Activated CD4-positive, alpha-beta memory T cell treated with anti-CD3 and anti-CD28 coated beads, Interleukin-2, amount 10 ng/mL, durations not matched to agents 7 days and 5 days (primary cell): Measurements from ENCODE around the gene GTF3C6. TPM values are rescaled to one million over a fixed set of nuclear protein-coding genes. Genes with fewer than 3 reads are reported as not detected.
A peak's percentile ranks its signal among the peaks of the same experiment; 100 is the strongest.

Source experiments
- CTCF ChIA-PET: fragments of 350-600 bp; sonication (Branson Sonifier 250); formaldehyde crosslinking; loops from one replicate; lab custom pipeline; 2021; ENCODE audit warnings: antibody characterized with exemption, inconsistent platforms; lab: Charles Lee
- POLR2A ChIA-PET: fragments of 350-600 bp; sonication (Branson Sonifier 250); formaldehyde crosslinking; loops from one replicate; lab custom pipeline; 2021; ENCODE audit warnings: antibody characterized with exemption; lab: Charles Lee
- DNase-seq: peaks from one replicate; pipeline ENCODE4 v3.0.0-alpha.2; 2020
- H3K27ac Mint-ChIP-seq: one replicate; pipeline ENCODE4 v1.8.0; 2021; ENCODE audit warnings: mild to moderate bottlenecking, mixed read lengths
- H3K27me3 Mint-ChIP-seq: one replicate; pipeline ENCODE4 v1.8.0; 2021; ENCODE audit warnings: mixed read lengths
- H3K36me3 Mint-ChIP-seq: one replicate; pipeline ENCODE4 v1.8.0; 2021; ENCODE audit warnings: low read depth, mixed read lengths
- H3K4me1 Mint-ChIP-seq: one replicate; pipeline ENCODE4 v1.8.0; 2021; ENCODE audit warnings: mixed read lengths
- H3K4me3 Mint-ChIP-seq: one replicate; pipeline ENCODE4 v1.8.0; 2021; ENCODE audit warnings: mild to moderate bottlenecking, mixed read lengths
- H3K9me3 Mint-ChIP-seq: one replicate; pipeline ENCODE4 v1.8.0; 2021; ENCODE audit warnings: mixed read lengths
- total RNA-seq, 2 experiments: library from RNA; stranded (reverse); gene quantifications; one replicate each; pipeline ENCODE4 v1.2.3, GENCODE V29; 2021

Gene GTF3C6, protein sequence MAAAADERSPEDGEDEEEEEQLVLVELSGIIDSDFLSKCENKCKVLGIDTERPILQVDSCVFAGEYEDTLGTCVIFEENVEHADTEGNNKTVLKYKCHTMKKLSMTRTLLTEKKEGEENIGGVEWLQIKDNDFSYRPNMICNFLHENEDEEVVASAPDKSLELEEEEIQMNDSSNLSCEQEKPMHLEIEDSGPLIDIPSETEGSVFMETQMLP
- total RNA-seq = 10 to 100 TPM; 83.2 to 93.3 TPM

DNA sequence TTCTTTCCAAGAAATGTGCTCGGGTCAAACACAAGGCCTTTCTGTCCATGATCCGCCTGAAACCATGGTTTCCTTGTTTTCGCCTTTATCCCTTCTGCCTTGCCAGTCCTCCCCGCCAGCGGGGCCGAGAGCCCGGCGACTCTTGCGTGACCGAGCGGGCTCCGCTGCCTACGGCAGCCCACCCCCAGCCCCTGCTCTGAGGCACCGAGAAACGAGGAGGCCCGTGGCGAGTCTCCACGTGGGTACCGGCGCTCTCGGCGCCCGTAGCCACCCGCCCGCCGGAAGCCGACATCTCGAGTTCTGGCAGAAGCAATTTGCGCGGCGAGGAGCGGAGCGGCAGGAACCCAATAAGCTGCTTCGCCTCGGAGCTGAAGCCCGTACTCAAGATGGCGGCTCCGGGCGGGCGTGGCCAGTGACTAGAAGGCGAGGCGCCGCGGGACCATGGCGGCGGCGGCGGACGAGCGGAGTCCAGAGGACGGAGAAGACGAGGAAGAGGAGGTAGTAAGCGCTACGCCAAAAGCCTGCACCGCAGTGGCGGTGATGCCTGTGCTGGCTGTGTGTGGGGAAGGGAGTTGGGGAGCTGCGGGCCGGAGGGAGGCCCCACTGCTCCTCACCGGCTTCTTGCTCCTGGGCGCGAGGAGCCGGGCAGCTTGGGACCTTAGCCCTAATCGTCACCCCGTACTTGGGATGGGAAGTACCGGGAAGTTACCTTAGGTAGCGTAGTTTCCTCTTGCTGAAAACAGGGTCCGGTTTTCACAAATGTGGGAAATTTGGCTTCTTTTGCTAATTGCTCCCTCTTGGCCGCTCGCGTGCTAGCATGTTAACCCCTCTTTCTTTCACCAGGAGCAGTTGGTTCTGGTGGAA lies at the start of gene GTF3C6:
GTF3C6 (plus strand) TSS at position 378 of the 864 bp plus-strand sequence; CDS start at position 442, 64 bp downstream.
- POLR2A ChIA-PET = interaction anchor here (0.7 to 4.9 kb wide), 26 partner anchors 10 to 647 kb away, joined by 3 to 127 read pairs (median 3); partner anchors contain the start of genes AMD1, CDK19, RPF2 and TRAF3IP2
- H3K4me3 Mint-ChIP-seq = peak within 1 kb of the TSS; percentile 95
- CTCF ChIA-PET = interaction anchor here (0.6 to 3.2 kb wide), 14 partner anchors 9 to 276 kb away, joined by 3 to 19 read pairs (median 6); partner anchors contain the start of genes AMD1, CDK19 and RPF2
- H3K27ac Mint-ChIP-seq = peak within 1 kb of the TSS; percentile 95
- no peaks in the 10 kb centered on the region for H3K27me3 Mint-ChIP-seq
- H3K4me1 Mint-ChIP-seq = peaks cover 19% of the 10 kb centered on the region
- no peaks in the 10 kb centered on the region for H3K9me3 Mint-ChIP-seq
- peaks cover 36% of the 10 kb centered on the region for H3K36me3 Mint-ChIP-seq
- peak; percentile 95 for DNase-seq

DNA sequence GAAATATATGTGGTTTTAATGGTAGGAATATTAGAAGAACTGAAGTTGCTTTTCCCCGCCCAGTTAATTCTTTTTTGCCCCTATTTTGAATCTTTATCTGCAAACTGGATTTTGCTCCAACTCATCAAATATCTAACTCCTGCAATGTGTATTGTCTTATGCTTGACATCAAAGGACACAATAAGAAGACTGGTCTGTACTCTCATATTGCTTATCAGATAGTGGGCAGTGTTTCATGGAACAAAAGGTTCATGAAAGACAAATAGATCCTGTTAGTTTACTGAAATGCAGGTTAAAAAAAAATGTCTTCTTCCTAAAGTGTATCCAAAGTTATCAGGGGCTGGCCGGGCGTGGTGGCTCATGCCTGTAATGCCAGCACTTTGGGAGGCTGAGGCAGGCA lies 27.7 kb upstream of the GTF3C6 start:
- POLR2A ChIA-PET = interaction anchor here (2.1 kb wide), 1 partner anchor 56 kb away, joined by 7 read pairs; the partner anchor contains the start of gene AMD1

DNA sequence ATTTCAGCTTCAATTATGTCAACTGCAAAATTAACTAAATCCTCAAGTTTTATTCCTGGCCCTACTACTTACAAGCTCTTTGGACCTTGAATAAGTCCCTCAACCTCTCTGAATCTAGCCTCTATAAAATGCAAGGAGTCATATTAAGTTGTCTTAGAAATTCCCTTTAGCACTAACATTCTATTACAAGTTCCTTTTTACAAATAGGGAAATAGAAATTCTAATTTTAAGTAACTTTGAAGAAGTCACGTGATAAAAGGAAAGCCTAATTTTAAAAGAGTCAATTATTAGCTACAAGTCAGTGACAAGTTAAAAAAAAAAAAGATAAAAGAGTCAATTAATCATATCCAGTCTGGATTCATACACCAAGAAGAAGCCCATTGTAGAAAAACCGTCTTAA lies 24.6 kb upstream of the GTF3C6 start:
- Mint-ChIP-seq H3K36me3 (no peaks in the 10 kb centered on the region), H3K27me3 (no peaks in the 10 kb centered on the region), H3K4me3 (no peak overlapping the region), H3K4me1 (peaks cover 14% of the 10 kb centered on the region), H3K9me3 (no peaks in the 10 kb centered on the region), H3K27ac (no peak overlapping the region)
- ChIA-PET POLR2A (interaction anchor here (0.9 kb wide), 1 partner anchor 10 kb away, joined by 3 read pairs; no protein-coding TSS in a partner anchor), CTCF (interaction anchor here (1.1 kb wide), 1 partner anchor 251 kb away, joined by 3 read pairs; no protein-coding TSS in a partner anchor)
- DNase-seq = no peak

More for the DNA sequence above, 27.7 kb upstream of the GTF3C6 start:
- Mint-ChIP-seq H3K9me3 (no peaks in the 10 kb centered on the region), H3K27ac (no peak overlapping the region), H3K36me3 (no peaks in the 10 kb centered on the region), H3K4me3 (no peak overlapping the region), H3K4me1 (peaks cover 14% of the 10 kb centered on the region), H3K27me3 (no peaks in the 10 kb centered on the region)
- CTCF ChIA-PET = no interaction called here
- no peak for DNase-seq

DNA sequence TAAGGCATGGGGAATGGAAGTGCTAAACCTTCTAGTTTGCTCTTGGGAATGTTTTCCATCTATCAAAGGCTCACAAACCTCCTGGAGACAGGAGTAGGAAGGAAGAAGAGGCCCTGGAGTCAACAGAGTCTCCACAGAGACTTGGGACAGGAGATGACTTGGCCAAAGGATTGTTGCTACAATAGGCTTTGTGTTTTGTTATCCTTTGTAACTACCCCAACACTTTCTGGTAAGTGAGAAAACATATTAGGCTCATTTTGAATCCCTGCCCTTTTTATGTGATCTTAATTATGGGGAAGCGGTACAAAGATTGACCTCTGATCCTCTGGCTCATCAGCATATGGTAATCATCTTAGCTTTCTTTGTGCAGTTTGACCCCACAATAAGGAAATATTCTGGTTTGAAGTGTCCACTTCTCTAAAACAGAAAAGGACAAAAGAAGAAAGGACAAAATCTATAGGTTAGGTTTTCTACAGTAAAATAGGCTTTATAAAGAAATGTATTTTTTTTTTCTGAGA lies 24.1 kb upstream of the GTF3C6 start:
- no peak overlapping the region for H3K27ac Mint-ChIP-seq
- H3K4me3 Mint-ChIP-seq = no peak overlapping the region
- ChIA-PET CTCF (interaction anchor here (1.1 kb wide), 1 partner anchor 252 kb away, joined by 3 read pairs; no protein-coding TSS in a partner anchor), POLR2A (interaction anchor here (0.9 kb wide), 1 partner anchor 10 kb away, joined by 3 read pairs; no protein-coding TSS in a partner anchor)
- H3K9me3 Mint-ChIP-seq = no peaks in the 10 kb centered on the region
- no peaks in the 10 kb centered on the region for H3K27me3 Mint-ChIP-seq
- no peaks in the 10 kb centered on the region for H3K36me3 Mint-ChIP-seq
- DNase-seq = no peak
- H3K4me1 Mint-ChIP-seq = peaks cover 18% of the 10 kb centered on the region

DNA sequence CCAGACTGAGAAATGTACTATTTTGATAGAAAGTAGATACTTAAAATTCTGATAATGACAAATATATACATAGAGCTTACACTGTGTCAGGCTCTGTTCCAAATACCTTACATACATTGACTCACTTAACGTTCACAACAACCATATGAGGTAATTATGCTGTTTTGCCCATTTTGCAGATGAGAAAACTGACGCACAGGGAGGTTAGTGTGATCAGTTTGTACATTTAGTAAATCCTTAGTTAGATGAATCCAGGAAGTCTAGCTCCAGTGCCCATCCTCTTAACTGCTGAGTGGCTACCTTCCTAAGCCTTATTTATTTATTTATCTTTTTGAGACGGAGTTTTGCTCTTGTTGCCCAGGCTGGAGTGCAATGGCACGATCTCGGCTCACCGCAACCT lies 23.3 kb upstream of the GTF3C6 start:
- ChIA-PET CTCF (no interaction called here), POLR2A (interaction anchor here (1.5 kb wide), 1 partner anchor 10 kb away, joined by 3 read pairs; no protein-coding TSS in a partner anchor)
- no peaks in the 10 kb centered on the region for H3K36me3 Mint-ChIP-seq
- H3K4me3 Mint-ChIP-seq = no peak overlapping the region
- no peaks in the 10 kb centered on the region for H3K27me3 Mint-ChIP-seq
- H3K27ac Mint-ChIP-seq = no peak overlapping the region
- H3K9me3 Mint-ChIP-seq = no peaks in the 10 kb centered on the region
- DNase-seq = no peak
- peaks cover 11% of the 10 kb centered on the region for H3K4me1 Mint-ChIP-seq

DNA sequence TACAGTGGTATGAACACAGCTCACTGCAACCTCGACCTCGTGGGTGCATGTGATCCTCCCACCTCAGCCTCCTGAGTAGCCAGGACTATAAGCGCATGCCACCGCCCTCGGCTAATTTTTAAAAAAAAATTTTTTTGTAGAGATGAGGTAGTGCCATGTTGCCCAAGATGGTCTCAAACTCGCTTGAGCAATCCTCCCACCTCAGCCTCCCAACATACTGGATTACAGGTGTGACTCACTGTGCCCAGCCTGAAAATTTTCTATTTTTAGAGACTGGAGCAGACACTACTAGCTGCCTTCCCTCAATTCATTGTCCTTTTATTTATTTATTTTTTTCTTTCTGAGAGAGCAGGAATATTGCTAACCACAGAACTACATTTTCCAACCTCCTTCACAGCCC lies 20.3 kb upstream of the GTF3C6 start:
- Mint-ChIP-seq H3K4me3 (no peak overlapping the region), H3K9me3 (no peaks in the 10 kb centered on the region), H3K36me3 (no peaks in the 10 kb centered on the region), H3K27me3 (no peaks in the 10 kb centered on the region), H3K4me1 (peaks cover 5% of the 10 kb centered on the region), H3K27ac (no peak overlapping the region)
- DNase-seq = no peak
- ChIA-PET POLR2A (no interaction called here), CTCF (no interaction called here)

DNA sequence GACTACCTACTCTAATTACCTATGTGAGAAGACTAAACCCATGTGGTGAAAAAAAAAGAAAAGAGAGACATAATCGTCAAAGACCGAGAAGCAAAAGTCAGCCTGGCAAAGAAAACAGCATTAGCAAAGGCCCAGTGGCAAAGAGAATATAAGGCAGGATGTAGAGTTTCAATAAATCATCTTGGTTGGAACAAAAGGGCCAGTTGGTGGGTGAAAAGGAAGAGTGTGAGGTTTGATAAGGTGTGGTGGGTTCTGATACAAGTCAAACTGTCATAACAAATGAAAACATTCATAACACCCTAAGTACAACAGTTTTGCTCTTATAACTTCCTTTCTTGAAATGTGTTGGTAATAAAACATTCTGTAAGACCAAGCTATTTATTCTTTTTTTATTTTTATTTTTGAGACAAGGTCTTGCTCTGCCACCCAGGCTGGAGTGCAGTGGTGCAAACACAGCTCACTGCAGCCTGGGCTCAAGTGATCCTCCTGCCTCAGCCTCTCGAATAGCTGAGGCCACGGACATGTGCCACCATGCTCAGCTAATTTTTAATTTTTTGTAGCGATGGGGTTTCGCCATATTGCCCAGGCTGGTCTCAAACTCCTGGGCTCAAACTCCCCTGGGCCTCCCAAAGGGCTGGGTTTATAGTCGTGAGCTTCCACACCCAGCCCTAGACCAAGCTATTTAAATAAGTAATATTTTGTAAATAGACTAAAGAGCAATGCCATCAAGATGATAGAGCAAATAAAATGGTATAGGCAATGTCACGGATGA lies 18.9 kb upstream of the GTF3C6 start:
- no peaks in the 10 kb centered on the region for H3K36me3 Mint-ChIP-seq
- H3K4me1 Mint-ChIP-seq = peaks cover 11% of the 10 kb centered on the region
- H3K4me3 Mint-ChIP-seq = no peak overlapping the region
- no peaks in the 10 kb centered on the region for H3K9me3 Mint-ChIP-seq
- H3K27ac Mint-ChIP-seq = no peak overlapping the region
- POLR2A ChIA-PET = interaction anchor here (0.9 to 2.0 kb wide), 2 partner anchors 19 to 124 kb away, joined by 3 to 5 read pairs; partner anchors contain the start of genes CDK19 and GTF3C6
- H3K27me3 Mint-ChIP-seq = no peaks in the 10 kb centered on the region
- CTCF ChIA-PET = interaction anchor here (0.9 kb wide), 1 partner anchor 61 kb away, joined by 3 read pairs; no protein-coding TSS in a partner anchor
- no peak for DNase-seq

DNA sequence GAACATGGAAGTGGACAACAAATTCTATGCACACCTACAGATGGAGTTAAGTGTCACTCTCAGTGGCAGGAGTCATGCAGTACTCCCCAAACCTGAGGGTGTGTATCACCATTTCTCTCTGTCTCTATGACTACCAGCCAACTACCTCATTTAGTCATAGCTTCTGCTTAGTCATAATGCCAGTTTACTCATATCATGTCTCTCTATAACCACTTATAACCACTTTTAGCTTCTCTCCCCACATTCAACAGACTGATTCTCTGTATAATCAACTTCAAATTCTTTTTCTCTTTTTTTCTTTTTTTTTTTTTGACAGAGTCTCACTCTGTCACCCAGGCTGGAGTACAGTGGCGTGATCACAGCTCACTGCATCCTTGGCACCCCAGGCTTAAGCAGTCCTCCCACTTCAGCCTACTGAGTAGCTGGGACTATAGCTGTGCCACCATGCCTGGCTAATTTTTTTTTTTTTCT lies 13.8 kb upstream of the GTF3C6 start:
- no peak overlapping the region for H3K4me3 Mint-ChIP-seq
- peak overlapping the region; percentile 75 for H3K27ac Mint-ChIP-seq
- peaks cover 13% of the 10 kb centered on the region for H3K4me1 Mint-ChIP-seq
- H3K27me3 Mint-ChIP-seq = no peaks in the 10 kb centered on the region
- ChIA-PET CTCF (interaction anchor here (0.6 to 9.8 kb wide), 13 partner anchors 8 to 416 kb away, joined by 3 to 92 read pairs (median 3); partner anchors contain the start of genes AMD1 and GTF3C6), POLR2A (interaction anchor here (0.6 to 5.9 kb wide), 13 partner anchors 9 to 412 kb away, joined by 3 to 91 read pairs (median 5); partner anchors contain the start of genes AMD1, CDK19, GTF3C6 and RPF2)
- no peaks in the 10 kb centered on the region for H3K36me3 Mint-ChIP-seq
- H3K9me3 Mint-ChIP-seq = no peaks in the 10 kb centered on the region
- peak; percentile 55 for DNase-seq

DNA sequence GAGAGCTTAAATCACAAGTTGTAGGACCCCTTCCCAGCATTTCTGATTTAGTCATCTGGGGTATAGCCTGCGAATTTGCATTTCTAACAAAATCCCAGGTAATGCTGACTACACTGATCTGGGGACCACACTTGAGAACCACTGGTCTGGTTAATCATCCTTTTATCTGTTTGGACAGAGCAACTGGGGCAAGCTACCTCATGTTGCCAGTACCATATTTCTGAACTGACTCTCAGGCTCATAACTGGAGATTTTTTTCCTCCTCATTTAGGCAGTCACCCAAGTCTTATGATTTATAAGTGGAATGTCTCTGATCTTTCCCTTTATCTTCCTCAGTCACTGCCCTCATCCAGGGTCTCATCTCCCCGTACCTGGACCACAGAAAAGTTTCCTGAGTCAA lies 12.0 kb upstream of the GTF3C6 start:
- ChIA-PET CTCF (interaction anchor here (0.5 to 9.8 kb wide), 5 partner anchors 11 to 432 kb away, joined by 3 to 92 read pairs (median 3); partner anchors contain the start of gene GTF3C6), POLR2A (interaction anchor here (1.4 to 5.9 kb wide), 6 partner anchors 11 to 131 kb away, joined by 4 to 91 read pairs (median 13); partner anchors contain the start of genes AMD1, CDK19, GTF3C6 and RPF2)
- no peak for DNase-seq
- H3K27ac Mint-ChIP-seq = peak overlapping the region; percentile 18
- no peaks in the 10 kb centered on the region for H3K27me3 Mint-ChIP-seq
- no peak overlapping the region for H3K4me3 Mint-ChIP-seq
- H3K4me1 Mint-ChIP-seq = peaks cover 18% of the 10 kb centered on the region
- no peaks in the 10 kb centered on the region for H3K36me3 Mint-ChIP-seq
- H3K9me3 Mint-ChIP-seq = no peaks in the 10 kb centered on the region

DNA sequence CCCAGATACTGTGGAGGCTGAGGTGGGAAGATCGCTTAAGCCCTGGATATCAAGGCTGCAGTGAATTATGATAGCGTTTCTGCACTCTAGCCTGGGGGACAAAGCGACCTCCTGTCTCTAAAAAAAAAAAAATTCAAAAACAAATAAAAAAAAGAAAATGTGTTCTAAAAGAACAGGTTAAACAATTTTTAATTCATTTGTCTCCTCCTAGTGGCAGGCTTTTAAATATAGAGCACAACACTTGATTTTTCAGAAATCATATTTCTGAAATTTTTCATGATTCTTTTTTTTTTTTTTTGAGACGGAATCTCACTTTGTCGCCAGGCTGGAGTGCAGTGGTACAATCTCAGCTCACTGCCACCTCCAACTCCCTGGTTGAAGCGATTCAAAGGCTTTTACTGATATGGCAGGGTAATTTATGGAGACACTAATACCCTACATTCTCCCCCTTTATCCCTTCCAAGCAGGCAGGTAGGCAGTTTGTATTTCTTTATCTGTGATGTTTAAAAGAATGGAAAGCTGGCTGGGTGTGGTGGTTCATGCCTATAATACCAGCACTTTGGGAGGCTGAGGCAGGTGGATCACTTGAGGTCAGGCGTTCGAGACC lies 8.7 kb upstream of the GTF3C6 start:
- ChIA-PET POLR2A (interaction anchor here (0.8 to 1.3 kb wide), 5 partner anchors 15 to 268 kb away, joined by 3 to 4 read pairs (median 3); partner anchors contain the start of gene AMD1), CTCF (interaction anchor here (0.6 to 9.8 kb wide), 15 partner anchors 8 to 423 kb away, joined by 3 to 92 read pairs (median 3); partner anchors contain the start of genes CDK19 and GTF3C6)
- Mint-ChIP-seq H3K4me3 (no peak overlapping the region), H3K36me3 (no peaks in the 10 kb centered on the region), H3K4me1 (peaks cover 10% of the 10 kb centered on the region), H3K9me3 (no peaks in the 10 kb centered on the region), H3K27me3 (no peaks in the 10 kb centered on the region), H3K27ac (no peak overlapping the region)
- DNase-seq = no peak

DNA sequence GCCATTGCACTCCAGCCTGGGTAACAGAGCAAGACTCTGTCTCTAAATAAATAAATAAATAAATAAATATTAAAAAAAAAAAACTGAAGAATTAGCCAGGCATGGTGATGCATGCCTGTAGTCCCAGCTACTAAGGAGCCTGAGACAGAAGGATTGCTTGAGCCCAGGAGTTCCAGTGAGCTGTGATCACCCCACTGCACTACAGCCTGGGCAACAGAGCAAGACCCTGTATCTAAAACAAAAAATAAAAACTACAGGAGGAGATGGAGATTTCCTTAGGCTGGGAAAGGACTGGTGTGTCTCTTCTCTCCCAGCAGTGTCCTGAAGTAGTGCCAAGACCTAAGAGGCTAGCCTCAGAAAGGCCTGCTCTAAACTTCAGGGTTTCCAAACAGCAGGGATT lies 8.1 kb upstream of the GTF3C6 start:
- ChIA-PET CTCF (interaction anchor here (0.6 to 9.8 kb wide), 10 partner anchors 8 to 424 kb away, joined by 3 to 92 read pairs (median 4); partner anchors contain the start of gene GTF3C6), POLR2A (interaction anchor here (0.6 to 1.3 kb wide), 3 partner anchors 15 to 291 kb away, joined by 3 read pairs; partner anchors contain the start of gene AMD1)
- Mint-ChIP-seq H3K36me3 (no peaks in the 10 kb centered on the region), H3K9me3 (no peaks in the 10 kb centered on the region), H3K27ac (no peak overlapping the region), H3K4me3 (no peak overlapping the region), H3K27me3 (no peaks in the 10 kb centered on the region), H3K4me1 (peaks cover 7% of the 10 kb centered on the region)
- DNase-seq = no peak
